HG02884 (cell line): ENCODE data around the gene ADM2.

Experiments
- ATAC-seq: cut with Tn5 transposase; IDR thresholded peaks from one replicate; pipeline ENCODE4 v1.9.1; 2021; ENCODE audit warnings: mild to moderate bottlenecking, moderate library complexity; ENCODE audit not compliant: unreplicated experiment

The ADM2 gene

DNA sequence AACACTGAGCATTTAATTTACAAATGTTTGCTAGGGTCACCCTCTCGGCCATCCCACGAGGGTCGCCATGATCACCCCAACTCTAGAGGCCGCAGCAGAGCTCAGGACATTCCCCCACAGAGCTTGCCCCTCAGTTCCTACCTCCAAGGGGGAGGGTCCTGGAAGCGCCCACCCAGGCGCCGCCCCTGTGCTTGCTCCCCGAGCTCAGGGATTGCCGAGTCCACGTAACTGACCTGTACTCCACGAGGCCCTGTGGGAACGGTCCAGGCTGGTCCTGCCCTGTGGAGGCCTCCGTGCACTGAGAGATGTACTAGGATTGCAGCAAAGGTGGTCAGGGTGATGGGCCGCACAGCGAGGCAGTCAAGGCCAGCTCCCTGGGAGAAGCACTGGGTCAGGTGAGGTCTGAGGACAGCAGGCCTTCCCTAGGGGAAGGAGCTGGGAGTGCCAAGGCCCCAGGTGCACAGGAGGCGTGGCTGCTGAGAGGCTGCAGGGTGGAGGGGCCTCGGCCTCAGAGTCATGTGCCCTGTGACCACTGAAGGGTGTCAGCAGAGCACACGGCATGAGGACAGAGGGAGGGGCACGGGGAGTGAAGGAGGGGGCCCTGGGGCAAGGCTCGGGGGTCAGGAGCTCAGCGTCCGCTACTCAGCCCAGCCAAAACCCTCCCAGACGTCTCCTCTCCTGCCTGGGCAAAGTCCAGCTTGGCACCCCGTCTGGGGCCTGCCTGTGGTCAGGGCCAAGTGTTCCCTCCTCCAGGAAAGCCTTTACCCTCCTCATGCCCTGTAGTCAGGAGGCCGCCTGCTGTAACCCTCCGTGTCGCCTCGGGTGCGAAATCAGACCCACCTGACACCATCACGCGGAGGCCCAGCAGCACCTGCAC is 2.9 kb downstream of the ADM2 start:
- ATAC-seq = no peak

DNA sequence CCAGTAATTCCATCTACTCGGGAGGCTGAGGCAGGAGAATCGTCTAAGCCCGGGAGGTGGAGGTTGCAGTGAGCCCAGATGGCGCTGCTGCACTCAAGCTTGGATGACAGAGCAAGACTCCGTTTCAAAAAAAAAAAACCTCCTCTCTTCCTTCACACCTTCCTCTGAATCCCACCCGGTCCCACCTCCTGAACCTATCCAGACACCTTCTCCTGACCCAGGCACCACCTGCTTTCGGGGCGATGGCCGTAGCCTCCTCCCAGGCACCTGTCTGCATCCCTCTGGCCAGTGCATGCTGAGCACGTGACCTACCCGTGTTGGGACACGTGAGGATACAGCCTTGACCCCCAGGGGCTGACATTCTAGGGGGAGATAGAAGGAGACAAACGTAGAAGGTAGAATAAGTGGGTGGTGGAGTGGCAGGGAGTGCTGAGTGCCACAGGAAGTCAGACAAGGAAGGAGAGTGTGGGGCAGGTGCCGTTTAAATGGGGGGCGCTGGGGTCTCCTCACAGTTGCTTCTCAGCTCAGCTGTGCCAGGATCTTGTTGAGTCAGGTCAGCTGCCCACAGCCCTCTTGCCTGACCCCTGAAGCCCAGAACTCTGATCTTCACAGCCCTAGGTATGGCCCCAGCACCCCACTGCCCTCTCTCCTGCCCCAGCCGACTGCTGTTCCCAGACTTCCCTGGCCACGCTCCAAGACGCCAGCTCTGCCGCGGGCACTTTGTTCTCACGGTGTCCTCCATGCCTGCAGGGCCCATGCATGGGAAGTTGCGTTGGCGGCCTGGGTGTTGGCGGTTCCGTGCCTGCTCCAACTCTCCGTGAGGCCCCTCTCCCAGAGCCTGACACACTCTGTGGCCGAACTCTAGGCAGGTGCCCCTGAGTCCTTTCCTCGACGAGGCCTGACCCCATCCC is 4.1 kb downstream of the ADM2 start:
- no peak for ATAC-seq

DNA sequence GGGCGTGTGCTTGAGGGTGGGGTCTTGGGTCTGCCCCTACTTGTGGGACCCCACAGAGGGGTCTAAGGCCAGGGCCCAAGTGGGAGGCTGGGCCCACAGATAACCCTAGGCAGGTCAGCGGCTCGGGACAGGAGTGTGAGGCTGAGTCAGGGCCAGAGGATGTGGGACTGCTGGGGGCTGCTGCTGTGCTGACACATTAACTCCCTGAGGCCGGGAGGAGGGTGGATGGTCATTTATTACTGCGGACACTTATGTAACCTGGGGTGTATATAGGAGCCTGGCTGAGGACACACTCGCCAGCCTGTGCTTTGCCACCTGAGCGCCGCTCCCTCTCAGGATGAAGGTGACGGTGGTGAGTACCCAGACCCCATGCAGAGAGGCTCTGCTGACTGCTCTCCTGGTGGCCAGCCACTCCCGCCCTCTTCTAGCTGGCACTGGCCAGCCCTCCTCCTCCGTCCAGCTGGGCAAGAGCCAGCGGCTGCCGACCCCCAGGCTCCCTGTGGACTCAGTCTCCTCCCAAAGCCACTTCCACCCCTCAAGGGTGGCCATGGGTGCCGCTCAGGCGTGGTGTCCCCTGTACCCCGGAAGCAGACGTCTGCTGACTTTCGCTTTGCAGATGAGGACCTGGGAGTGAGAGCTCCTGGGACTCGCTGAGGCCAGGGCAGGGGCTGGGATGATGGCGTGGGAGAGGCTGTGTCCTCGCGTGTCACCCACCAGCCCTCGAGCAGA is 5.4 kb downstream of the ADM2 start, which contains the start of gene MIOX:
TSS of gene MIOX (plus strand) at position 299 of the 729 bp plus-strand sequence. CDS start at position 338, 39 bp downstream.
- no peak for ATAC-seq

DNA sequence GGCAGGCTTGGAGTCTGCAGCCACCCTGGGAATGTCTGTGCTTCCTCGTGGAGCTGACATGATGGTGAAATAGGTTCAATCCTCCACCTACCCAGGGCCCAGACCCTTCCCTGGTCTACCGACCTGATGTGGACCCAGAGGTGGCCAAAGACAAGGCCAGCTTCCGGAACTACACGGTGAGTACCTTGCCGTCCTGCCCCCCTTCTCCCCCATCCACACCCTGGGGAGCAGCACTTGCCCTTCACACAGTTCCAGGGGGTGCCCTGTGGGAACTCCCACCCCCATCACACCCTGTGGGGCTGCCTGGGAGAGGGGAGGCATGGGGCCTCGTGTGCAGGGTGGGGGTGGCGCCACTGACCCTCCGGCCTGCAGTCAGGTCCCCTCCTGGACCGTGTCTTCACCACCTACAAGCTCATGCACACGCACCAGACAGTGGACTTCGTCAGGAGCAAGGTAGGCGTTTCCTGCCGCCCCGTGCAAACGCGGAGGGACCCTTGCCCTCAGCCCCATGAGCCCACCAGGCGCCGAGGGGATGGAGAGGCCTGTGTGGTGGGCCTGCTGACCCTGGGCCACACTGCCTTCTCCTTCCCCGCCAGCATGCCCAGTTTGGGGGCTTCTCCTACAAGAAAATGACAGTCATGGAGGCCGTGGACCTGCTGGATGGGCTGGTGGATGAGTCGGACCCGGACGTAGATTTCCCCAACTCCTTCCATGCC is 6.1 kb downstream of the ADM2 start:
- ATAC-seq = no peak

DNA sequence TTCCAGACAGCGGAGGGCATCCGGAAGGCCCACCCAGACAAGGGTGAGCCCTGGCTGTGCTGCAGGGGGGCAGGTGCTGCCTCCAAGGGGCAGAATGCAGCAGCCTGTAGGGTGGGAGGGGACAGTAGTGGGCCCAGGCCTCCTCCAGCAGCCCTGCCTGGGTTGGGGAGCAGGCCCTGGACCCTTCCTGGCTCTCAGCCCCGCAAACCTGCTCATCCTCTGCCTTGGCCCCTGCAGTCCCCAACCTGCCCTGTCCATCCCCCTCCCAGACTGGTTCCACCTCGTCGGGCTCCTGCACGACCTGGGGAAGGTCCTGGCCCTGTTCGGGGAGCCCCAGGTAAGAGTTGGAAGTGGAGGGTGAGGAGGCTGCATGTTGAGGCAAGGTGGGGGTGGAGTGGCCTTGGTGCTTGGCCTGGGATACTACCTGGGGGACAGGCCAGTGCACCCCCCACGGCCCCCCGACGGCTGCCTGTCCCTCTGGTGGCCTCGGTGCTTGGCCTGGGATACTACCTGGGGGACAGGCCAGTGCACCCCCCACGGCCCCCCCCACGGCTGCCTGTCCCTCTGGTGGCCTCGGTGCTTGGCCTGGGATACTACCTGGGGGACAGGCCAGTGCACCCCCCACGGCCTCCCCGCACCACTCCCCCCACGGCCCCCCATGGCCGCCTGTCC is 6.8 kb downstream of the ADM2 start:
- ATAC-seq = no peak

DNA sequence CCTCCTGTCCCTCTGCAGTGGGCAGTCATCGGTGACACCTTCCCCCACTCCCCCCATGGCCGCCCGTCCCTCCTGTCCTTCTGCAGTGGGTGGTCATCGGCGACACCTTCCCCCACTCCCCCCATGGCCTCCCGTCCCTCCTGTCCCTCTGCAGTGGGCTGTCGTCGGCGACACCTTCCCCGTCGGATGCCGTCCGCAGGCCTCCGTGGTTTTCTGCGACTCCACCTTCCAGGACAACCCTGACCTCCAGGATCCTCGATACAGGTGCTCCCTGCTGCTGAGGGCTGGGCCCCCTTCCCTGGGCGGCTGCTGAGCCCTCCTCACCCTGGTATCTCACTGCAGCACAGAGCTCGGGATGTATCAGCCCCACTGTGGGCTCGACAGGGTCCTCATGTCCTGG is 7.5 kb downstream of the ADM2 start:
- ATAC-seq = no peak

DNA sequence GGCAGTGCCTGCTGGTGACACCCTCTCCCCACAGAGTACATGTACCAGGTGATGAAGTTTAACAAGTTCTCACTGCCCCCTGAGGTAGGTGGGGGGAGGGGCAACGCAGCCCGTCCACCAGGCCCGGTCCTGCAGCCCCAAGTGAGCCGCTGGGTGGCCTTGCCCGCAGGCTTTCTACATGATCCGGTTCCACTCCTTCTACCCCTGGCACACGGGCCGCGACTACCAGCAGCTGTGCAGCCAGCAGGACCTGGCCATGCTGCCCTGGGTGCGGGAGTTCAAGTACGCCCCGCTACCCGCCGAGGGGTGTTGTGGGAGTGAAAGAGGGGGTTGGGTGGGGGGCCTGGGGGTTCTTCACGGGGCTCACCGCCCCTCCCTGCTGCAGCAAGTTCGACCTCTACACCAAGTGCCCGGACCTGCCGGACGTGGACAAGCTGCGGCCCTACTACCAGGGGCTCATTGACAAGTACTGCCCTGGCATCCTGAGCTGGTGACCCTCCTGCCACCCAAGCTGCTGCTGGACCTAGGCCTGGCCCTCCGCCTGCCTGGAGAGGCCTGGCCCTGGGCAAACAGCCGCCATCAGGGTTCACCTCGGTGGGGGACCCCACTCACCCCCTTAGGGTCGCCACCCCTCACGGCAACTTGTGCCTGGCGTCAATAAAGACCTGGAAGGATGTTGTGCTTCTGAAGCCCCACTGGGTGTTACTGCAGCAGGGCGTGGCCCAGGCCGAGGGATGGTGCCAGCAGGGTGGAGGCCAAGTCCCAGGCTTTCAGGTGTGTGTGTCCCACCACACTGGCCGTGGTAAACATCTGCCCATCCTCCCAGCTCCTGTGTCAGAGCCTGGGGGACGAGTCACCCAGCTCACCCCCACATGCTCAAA is 8.3 kb downstream of the ADM2 start:
- ATAC-seq = no peak

DNA sequence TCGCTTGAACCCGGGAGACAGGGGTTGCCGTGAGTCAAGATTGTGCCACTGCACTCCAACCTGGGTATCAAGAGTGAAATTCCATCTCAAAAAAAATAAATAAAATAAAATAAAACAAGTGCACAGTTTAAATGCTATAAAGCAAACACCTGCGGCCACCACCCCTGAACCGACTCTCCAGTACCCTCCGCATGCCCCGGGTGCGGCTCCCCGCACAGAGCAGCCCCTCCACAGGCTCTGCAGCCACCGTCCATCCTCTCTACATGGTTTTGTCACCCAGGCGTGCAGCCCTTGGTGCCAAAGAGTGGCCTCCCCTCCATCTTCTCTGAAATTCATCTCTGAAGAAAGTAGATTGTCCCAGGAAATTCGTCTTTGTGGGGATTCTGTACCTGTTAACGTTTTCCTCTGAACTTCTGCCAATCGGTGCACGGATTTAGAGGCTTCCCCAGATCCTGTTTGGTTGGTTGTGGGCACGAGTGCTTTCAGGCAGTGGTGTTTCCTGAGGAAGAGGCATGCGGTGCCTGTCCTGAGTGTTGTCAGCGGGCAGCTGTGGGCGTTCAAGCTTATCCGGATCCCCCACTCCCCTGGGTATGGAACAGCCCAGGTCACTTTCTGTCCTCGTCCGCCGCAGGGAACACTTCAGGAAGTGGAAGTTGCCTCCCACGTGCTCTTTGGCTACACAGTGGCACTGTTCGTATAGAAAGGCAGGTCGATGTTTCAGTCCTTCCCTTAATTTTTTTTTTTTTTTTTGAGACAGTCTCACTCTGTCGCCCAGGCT is 9.4 kb downstream of the ADM2 start:
- ATAC-seq = no peak

DNA sequence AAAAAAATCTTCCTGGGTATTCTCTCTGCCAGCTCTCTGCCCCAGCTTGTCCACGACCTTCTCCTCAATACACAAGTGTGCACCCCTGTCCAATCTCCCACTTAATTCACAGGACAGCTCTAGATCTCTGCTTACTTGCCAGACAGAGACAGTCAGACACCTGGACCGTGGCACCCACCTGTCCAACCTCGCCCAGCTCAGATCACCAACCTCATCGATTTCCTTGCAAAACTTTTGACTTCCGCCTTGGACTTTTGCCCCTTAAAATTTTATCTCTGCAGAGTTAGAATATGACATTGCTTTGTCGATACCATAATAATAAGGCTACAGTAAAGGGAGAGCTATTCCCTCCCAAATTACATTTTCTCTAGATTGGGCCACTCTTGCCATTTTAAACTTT is 15.8 kb downstream of the ADM2 start:
- ATAC-seq = no peak

DNA sequence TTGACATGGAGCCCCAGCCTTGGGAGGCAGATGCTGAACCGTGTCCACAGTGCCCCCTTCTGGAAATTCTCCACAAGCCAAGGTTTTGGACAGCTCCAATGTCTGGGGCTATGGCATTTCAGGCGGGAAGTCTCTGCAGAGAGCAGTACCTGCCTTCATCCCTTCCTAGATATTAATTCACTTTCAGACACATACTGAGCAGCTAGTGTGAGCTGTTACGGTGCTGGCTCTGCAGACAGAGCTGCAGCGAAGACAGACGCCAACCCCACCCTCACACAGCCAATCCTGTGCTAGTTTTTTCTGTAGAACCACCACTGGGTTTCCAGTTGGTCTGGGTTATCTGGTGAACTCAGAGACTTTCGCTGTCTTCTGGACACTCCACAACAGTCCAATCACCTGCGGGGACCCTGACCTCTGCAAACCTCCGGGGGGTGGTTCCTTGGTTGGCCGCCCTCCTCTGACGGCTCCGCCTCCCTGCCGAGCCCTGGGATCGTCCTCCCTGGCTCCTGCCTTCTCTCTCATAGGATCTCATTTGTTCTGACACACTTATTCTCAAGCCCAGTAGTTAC is 17.1 kb downstream of the ADM2 start:
- no peak for ATAC-seq

DNA sequence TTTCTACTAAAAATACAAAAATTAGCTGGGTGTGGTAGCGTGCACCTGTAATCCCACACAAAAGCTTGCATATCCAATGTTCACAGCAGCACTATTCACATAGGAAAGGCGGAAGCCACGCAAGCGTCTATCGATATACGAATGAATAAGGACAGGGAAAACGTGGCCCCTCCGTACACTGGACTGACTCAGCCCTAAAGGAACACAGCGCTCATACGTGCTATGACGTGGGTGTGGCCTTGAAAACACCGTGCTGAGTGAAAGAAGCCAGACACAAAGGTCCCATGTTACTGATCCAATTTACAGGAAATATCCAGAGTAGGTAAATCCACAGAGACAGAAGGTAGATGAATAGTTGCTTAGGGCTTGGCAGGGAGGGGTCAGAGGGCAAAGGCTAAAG is 19.1 kb downstream of the ADM2 start:
- no peak for ATAC-seq

DNA sequence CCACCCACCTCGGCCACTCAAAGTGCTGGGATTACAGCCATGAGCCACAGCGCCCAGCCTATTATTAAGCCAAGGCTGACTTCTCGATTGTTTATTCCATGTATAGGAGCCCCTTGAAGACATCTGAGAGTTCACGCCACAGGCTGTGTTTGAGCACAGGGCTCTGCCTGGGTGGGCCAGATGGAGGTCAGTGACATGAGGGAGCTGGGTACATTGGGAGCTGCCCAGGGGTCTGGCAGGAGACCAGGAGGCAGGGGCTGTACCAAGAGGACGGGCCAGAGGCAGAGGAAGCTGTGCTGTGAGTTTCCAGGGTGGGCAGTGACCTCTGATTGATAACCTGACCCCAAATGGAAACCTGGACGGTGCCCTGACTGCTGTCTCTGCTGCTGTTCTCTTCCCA is 20.8 kb downstream of the ADM2 start:
- no peak for ATAC-seq

DNA sequence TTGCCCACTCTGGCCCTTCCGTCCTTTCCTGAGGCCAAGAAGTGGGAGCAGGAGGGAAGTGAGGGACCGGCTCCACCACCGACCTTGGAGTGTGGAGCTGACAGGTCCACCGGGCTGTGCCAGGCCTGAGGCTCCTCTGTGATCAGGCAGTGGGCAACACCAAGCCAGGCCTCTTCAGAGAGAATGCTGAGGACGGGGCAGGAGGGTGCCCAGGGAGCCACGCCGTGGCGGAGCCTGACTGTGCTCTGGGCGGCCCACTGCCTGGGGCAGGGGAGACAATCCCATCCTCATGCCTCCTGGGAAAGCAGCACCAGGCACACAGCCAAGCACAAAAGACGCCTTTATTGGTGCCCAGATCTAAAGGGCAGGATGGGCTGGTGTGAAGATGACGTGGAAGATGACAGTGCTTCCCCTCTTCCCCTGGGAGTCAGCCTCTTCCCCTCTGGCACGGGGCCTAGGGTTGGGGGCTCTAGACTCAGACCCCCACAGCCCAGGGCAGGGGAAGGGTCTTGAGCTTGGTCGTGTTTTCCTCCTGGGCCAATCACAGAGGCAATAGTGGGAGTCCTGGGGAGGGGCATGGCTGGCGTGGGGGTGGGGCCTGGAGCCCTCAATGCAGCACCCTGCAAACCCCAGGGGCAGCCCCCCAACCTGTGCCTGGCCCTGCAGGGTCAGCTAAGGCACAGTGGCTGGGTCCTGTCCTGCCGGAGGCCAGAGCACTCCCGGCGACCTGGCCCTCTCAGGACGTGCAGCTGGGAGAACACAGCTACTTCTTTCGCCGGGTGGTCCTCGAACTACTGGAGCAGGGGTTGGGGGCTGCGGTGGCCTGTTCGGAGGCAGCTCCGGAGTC is 21.5 kb downstream of the ADM2 start:
- no peak for ATAC-seq

DNA sequence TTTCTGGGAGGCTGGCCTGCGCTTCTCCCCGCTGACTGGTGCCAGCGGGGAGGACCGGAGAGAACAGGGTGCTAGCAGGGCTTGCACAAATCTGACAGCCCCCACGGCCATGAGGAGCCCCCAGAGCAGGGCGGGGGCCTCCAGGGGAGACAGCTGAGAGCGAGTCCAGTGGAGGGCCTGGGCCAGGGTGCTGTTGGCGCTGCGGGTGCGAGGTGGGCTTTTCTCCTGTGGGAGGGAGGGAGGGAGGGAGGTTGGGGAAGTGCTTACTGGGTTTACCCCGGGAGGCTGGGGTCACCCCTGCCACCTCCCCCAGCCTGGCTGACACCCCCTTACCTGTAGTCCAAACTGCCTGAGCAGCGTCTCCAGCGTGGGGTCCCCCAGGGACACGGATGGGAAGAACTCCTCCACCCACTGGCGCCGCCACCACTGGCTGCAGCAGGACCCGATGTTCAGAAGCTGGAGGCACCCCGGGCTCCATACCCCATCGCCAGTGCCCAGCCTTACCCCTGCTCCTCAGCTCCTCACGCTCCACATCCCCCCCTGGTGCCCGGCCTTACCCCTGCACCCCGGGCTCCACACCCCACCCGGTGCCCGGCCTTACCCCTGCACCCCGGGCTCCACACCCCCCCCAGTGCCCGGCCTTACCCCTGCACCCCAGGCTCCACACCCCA is 22.3 kb downstream of the ADM2 start:
- ATAC-seq = no peak

DNA sequence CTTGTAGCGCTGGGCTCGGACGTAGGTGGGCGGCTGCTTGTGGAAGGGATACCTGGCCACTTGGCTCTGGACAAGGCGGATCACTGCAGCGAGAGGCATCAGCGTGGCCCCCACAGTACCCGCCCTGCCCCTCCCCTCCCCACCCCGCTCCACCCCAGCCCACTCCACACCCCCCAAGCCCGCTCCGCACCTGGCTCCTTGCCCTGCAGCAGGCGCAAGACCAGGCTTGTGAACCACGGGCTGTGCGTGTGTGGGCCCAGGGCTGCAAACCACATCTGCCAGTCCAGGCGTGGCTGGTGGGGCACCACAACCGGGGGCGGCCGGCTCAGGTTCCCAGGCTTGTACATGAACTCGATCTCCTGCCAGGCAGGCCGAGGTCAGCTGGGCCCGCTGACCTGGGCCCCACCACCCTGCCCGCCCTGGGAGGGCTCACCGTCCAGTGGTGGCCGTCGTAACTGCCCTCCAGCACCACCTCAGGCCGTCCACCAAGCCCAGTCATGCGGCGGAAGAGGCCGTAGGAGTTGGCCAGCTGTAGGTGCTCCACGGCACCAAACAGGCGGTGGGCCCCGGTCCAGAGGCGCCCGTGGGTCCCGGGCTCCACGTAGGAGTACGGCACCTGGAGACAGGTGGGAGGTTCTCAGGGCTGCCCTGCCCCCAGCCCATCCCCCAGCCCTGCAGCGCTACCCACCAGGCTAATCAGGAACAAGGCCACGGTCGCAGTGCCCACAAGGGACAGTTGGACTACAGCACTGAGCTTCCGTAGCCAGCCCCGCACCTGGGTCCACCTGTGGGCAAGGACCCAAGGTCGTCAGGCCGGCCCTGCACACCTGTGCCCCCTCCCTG is 23.2 kb downstream of the ADM2 start:
- ATAC-seq = no peak
